ENCODE measurements around the gene SEPSECS. TPM values are rescaled to one million over a fixed set of nuclear protein-coding genes. Genes with fewer than 3 reads are reported as not detected.

The SEPSECS gene
- polyA plus RNA-seq, 1 donor (not counting 4 experiments of a cell fraction or from before 2014, with no cell fraction given) = 6.6 TPM

DNA sequence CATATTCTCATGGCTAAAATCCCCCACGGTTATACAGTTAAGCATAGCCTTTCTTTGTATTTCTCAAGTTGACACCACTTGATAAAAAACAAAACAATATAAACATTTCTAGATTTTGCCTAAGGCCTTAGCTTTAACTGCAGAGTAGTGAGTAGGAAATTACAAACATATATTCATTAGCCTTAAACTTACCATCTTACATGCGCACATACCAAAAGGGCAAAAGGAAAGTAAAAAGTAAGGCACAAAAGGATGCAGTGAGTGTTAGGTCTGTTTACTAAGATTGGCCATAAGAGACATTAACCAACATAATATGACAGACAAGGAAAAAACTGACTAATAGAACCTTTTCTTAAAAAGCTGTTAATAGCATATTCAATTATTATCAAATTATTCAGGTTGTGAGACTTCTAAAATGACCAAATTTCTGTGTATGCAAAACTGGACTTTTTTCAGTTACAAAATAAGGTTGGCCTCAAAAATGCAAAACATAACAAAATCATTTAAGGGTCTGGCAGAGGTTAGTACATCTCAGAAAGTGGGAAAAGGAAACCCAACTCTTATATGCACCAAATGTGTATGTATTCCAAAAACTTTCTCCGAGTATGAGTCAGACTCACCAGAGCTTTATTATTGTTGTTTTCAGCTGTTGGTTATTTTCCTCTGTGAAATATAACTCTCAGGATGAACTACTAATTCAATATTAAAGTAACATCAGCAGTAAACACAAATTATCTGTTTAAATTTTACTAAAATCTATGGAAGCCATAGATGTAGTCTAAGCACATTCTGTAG lies 39.9 kb downstream of the SEPSECS start:
- Histone ChIP-seq H2AFZ (ENCODE audit: control insufficient read depth, low read length) (no peak overlapping the region), H3K36me3 (ENCODE audit: control insufficient read depth in 2 of 2, extremely low read depth in 1 of 2, insufficient read depth in 2 of 2, low read length in 2 of 2) (no peaks in the 10 kb centered on the region), H3K4me3 (ENCODE audit: control insufficient read depth in 2 of 3, extremely low read depth in 1 of 3, insufficient read depth in 2 of 3, low read depth in 1 of 3, low read length in 3 of 3) (no peak overlapping the region), H3K79me2 (ENCODE audit: control insufficient read depth, insufficient read depth, low read length) (no peaks in the 10 kb centered on the region), H3K9me3 (ENCODE audit: control insufficient read depth, low read depth, low read length) (no peaks in the 10 kb centered on the region), H3K27me3 (ENCODE audit: control insufficient read depth, extremely low read depth, insufficient read depth, low read length) (no peaks in the 10 kb centered on the region), H3K9ac (ENCODE audit: control insufficient read depth, extremely low read depth, insufficient read depth, low read length) (no peak overlapping the region), H3K27ac (ENCODE audit: control insufficient read depth, insufficient read depth, low read length) (no peak overlapping the region), H3K4me1 (ENCODE audit: control insufficient read depth, extremely low read depth, insufficient read depth, low read length) (no peaks in the 10 kb centered on the region), H3K4me2 (ENCODE audit: control insufficient read depth, extremely low read depth, insufficient read depth, low read depth, low read length) (no peak overlapping the region), H3K9me1 (ENCODE audit: control insufficient read depth, extremely low read depth, insufficient read depth, low read length) (no peaks in the 10 kb centered on the region), H4K20me1 (ENCODE audit: control insufficient read depth, extremely low read depth, insufficient read depth, low read length) (no peaks in the 10 kb centered on the region)
- FAIRE-seq = no peak
- dilution Hi-C loops (cut with MboI; ENCODE audit: extremely low pct_ligation_motif_present, low sequenced_read_pairs) = no loop called here
- no peak for DNase-seq (ENCODE audit: low read depth, low spot score)
- no peak for TF ChIP-seq CTCF (optimal IDR thresholded peaks at IDR 0.05 in 1 of 3, IDR thresholded peaks at IDR 0.05 in 1 of 3, conservative IDR thresholded peaks at IDR 0.05 in 1 of 3; ENCODE audit: extremely low read depth in 1 of 3, insufficient read depth in 2 of 3, low read length in 3 of 3)
- no peak for TF ChIP-seq EZH2 (IDR thresholded peaks at IDR 0.05; ENCODE audit: low read length)

GRCh38 chr4:25117716-25118472 lies 42.4 kb downstream of the SEPSECS start:
- Histone ChIP-seq H3K27ac (ENCODE audit: control insufficient read depth, insufficient read depth, low read length) (no peak overlapping the region), H3K79me2 (ENCODE audit: control insufficient read depth, insufficient read depth, low read length) (no peaks in the 10 kb centered on the region), H4K20me1 (ENCODE audit: control insufficient read depth, extremely low read depth, insufficient read depth, low read length) (no peaks in the 10 kb centered on the region), H3K4me2 (ENCODE audit: control insufficient read depth, extremely low read depth, insufficient read depth, low read depth, low read length) (no peak overlapping the region), H3K4me3 (ENCODE audit: control insufficient read depth in 2 of 3, extremely low read depth in 1 of 3, insufficient read depth in 2 of 3, low read depth in 1 of 3, low read length in 3 of 3) (no peak overlapping the region), H3K9me3 (ENCODE audit: control insufficient read depth, low read depth, low read length) (no peaks in the 10 kb centered on the region), H3K9me1 (ENCODE audit: control insufficient read depth, extremely low read depth, insufficient read depth, low read length) (no peaks in the 10 kb centered on the region), H3K27me3 (ENCODE audit: control insufficient read depth, extremely low read depth, insufficient read depth, low read length) (no peaks in the 10 kb centered on the region), H3K4me1 (ENCODE audit: control insufficient read depth, extremely low read depth, insufficient read depth, low read length) (no peaks in the 10 kb centered on the region), H3K9ac (ENCODE audit: control insufficient read depth, extremely low read depth, insufficient read depth, low read length) (no peak overlapping the region), H2AFZ (ENCODE audit: control insufficient read depth, low read length) (no peak overlapping the region), H3K36me3 (ENCODE audit: control insufficient read depth in 2 of 2, extremely low read depth in 1 of 2, insufficient read depth in 2 of 2, low read length in 2 of 2) (no peaks in the 10 kb centered on the region)
- TF ChIP-seq EZH2 (IDR thresholded peaks at IDR 0.05; ENCODE audit: low read length) = no peak
- TF ChIP-seq CTCF (optimal IDR thresholded peaks at IDR 0.05 in 1 of 3, IDR thresholded peaks at IDR 0.05 in 1 of 3, conservative IDR thresholded peaks at IDR 0.05 in 1 of 3; ENCODE audit: extremely low read depth in 1 of 3, insufficient read depth in 2 of 3, low read length in 3 of 3) = no peak
- dilution Hi-C loops (cut with MboI; ENCODE audit: extremely low pct_ligation_motif_present, low sequenced_read_pairs) = no loop called here
- DNase-seq (ENCODE audit: low read depth, low spot score) (no peak), FAIRE-seq (no peak)

Measured in keratinocyte (primary cell).